Activated naive CD4-positive, alpha-beta T cell treated with Interleukin-2 at 50 U/mL for 16 hours (primary cell): Measurements from ENCODE around the gene KIAA1328.
"Not testable (repeated sequence)": the region's sequence is repeated elsewhere in the genome, so short reads cannot be mapped to it uniquely, and the experiment has no call there.

Experiments
- DNase-seq: peaks from one replicate; pipeline ENCODE4 v3.0.0-alpha.2; 2020

Gene KIAA1328

GRCh38 chr18:36889321-36889720, 60.4 kb downstream of the KIAA1328 start:
- no peak for DNase-seq

DNA sequence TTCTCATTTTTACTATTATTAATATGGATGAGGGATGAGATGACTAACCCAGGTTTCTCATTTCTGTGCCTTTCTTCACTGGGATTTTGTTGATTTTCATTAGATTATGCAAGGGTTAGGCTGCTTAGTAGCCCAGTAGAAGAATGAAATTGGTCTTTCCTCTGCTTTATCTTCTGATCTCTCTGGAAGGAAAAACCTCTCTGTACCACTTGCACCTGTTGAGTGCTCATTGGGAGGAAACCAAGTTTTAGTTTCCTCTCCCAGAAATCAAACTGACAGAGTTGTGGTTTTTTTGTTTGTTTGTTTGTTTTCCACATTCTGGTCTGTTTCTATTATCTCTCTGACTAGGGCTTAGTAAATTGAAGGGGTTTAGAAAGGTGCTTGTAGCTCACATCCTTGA, 60.8 kb downstream of the KIAA1328 start:
- no peak for DNase-seq

DNA sequence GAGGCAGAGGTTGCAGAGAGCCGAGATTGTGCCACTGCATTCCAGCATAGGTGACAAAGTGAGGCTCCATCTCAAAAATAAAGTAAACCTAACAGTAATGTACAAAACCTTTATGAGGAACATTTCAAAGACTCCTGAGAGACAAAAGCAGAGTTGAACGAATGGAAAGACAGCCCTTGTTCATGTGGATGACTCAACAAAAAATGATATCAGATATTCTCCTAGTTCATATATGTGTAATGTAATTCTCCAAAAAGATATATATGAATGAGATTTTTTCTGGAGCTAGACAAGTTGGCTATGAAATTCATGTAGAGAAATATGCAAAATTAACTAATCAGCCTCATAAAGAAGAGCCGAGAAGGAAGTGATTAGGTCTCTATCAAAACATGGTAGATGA, 61.7 kb downstream of the KIAA1328 start:
- no peak for DNase-seq

DNA sequence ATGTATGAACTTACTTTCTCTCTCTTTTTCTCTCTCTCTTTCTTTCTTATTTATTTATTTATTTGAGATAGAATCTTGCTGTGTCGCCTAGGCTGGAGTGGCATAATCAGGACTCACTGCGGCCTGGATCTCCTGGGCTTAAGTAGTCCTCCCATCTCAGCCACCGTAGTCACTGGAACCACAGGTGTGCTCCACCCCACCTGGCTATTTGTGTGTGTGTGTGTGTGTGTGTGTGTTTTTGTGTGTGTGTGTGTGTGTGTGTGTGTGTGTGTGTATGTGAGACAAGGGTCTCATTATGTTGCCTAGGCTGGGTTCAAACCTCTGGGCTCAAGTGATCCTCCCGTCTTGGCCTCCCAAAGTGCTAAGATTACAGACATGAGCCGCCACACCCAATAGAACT, 64.3 kb downstream of the KIAA1328 start:
- no peak for DNase-seq

- no peak for DNase-seq
Observed at GRCh38 chr18:36895606-36896005, 66.7 kb downstream of the KIAA1328 start.

DNA sequence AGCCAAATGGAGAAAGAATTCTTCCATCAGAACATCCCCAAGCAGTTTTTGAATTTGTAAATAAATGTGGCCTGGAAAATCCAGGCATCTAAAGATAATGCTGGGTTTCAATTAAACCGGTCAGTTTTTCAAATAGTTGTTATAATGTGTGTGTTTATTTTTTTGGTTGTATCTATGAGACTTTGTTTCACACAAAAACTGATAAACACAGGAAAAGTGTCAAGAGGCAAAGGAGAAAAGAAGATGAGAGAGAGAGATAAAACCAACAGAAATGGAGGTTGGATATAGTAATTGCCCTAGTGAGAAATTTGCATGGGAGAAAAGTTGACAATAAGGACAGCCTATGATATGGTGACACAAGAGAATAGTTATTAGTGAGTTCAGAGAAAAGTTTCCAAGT, 68.3 kb downstream of the KIAA1328 start:
- no peak for DNase-seq

GRCh38 chr18:36899289-36899688, 70.4 kb downstream of the KIAA1328 start:
- DNase-seq = no peak

- no peak for DNase-seq
Observed at GRCh38 chr18:36900466-36900865, 71.5 kb downstream of the KIAA1328 start.

DNA sequence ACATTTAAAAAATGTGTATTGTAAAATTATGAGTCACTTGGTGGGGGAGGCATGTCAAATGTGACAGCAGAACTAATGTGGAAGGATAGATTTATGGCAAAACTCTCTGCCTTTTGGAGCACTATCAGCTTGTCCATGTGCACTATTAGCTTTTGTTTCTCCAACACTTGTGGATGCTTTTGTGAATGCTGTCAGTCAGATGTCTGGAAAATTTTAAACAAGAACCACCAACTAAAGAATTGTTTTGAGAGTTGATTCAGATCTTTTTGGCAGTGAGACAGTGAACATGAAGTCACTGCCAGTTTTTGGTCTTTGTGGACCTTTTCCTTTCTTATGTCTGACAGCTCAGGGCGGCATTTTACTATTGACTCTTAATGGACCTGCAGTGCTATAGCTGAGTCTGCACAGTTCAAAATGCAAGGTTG, 72.4 kb downstream of the KIAA1328 start:
- DNase-seq = no peak

DNA sequence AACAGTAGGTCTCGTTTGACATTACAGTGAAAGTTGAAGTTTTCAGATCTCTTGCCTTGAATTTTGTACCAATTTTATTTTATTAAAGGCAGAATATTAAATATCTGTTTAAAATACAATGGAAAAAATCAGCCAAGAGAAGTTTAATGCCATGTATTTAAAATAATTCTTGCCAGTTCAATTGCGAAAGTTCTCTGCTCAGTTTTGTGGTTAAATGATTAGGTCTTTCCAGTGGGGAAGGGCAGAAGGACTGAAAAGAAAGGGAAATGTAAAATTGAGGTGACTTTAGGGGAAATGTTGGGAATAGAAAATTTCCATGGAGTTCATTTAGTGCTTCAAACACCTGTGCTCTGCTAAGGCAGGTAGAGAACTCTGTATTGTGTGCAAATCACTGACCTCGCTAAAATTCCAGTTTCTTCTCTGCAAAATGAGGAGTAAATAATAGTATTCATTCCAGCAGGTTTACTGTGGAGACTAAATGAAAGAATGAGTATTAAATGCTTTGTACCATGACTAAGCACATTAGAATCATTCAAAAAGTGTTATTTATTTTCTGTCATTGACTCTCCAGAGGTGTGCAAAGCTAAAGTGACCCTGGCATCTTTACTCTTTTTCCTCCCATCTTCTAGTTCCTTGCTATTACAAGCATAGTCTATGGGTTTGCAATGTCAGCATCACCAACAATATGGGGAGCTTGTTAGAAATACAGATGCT, 74.4 kb downstream of the KIAA1328 start:
- no peak for DNase-seq

- DNase-seq = no peak
Observed at GRCh38 chr18:36905571-36905970, 76.6 kb downstream of the KIAA1328 start.

DNA sequence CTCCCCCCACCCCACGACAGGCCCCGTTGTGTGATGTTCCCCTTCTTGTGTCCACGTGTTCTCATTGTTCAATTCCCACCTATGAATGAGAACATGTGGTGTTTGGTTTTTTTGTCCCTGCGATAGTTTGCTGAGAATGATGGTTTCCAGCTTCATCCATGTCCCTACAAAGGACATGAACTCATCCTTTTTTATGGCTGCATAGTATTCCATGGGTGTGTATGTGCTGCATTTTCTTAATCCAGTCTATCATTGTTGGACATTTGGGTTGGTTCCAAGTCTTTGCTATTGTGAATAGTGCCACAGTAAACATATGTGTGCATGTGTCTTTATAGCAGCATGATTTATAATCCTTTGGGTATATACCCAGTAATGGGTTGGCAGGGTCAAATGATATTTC, 80.4 kb downstream of the KIAA1328 start:
- not testable (repeated sequence) for DNase-seq

GRCh38 chr18:36912887-36913286, 84.0 kb downstream of the KIAA1328 start:
- DNase-seq = no peak

DNA sequence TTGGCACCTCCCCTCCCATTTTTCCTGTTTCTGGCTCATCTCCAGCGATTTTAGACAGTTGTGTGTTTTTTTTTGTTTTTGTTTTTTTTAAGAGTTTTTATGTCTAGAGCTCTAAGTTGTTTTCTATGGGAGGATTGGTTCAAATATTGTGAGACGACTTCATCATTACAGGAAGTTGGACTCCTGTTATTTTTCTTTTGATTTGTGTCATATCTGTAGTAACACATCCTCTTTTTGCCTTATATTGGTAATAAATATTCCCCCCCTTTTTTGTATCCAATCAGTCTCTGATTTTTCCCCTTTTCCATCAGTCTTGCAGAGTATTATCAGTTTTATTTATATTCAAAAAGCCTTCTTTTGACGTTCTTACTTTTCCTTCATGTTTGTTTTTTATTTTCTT, 89.0 kb downstream of the KIAA1328 start:
- DNase-seq = no peak

DNA sequence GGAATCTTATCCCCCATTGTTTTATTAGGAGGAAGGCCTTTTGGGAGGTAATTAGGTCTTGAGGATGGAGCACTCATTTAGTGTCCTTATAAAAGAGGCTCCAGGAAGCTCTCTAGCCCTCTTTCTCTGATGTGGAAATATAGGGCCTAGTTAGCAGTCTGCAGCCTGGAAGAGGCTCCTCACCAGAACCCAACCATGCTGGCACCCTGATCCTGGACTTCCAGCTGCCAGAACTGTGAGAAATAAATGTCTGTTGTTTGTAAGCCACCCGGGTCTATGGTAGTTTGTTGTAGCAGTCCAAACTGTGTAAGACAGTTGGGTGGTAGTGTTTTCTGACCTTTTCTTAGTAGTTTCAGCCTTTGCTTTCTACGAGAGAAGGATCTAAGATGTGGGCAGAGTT, 100.7 kb downstream of the KIAA1328 start:
- no peak for DNase-seq

DNA sequence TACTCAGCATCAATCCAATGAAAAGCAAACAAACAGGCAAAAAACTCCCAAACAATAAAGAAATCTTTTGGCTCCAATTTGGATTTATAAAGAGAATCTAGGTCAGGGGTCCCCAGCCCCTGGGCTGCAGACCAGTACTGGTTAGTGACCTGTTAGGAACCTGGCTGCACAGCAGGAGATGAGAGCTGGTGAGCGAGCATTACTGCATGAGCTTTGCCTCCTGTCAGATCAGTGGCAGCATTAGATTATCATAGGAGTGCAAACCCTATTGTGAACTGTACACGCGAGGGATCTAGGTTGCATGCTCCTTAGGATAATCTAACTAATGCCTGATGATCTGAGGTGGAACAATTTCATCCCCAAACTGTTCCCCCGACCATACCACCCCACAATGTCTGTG, 102.2 kb downstream of the KIAA1328 start:
- DNase-seq = no peak

GRCh38 chr18:36933552-36933951, 104.6 kb downstream of the KIAA1328 start:
- DNase-seq = no peak

- no peak for DNase-seq
Observed at GRCh38 chr18:36934884-36935283, 106.0 kb downstream of the KIAA1328 start.

DNA sequence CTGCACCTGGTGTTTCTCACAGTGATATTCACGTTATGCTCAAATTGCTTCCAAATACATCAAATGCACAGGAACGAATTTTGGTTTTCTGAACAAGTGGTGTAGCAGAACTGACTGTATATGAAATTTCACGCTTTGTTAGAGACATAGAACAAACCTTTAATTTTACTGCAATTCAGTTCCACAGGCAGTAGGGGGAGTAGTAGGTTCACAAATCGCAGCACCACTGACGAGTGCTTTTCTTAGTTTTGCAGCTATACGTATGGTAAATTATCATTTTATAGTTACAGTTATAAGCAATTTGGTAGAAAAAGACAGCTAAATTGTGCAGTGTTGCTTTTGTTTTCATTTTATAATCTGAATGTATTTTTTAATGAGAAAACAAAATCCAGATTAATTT, 113.3 kb downstream of the KIAA1328 start:
- no peak for DNase-seq

GRCh38 chr18:36947820-36948348, 119.0 kb downstream of the KIAA1328 start:
- DNase-seq = no peak

- no peak for DNase-seq
Observed at GRCh38 chr18:36950282-36950681, 121.4 kb downstream of the KIAA1328 start.

GRCh38 chr18:36950960-36951359, 122.0 kb downstream of the KIAA1328 start:
- DNase-seq = no peak

- DNase-seq = no peak
Observed at GRCh38 chr18:36953047-36953446, 124.1 kb downstream of the KIAA1328 start.

- no peak for DNase-seq
Observed at GRCh38 chr18:36960038-36960437, 131.1 kb downstream of the KIAA1328 start.

DNA sequence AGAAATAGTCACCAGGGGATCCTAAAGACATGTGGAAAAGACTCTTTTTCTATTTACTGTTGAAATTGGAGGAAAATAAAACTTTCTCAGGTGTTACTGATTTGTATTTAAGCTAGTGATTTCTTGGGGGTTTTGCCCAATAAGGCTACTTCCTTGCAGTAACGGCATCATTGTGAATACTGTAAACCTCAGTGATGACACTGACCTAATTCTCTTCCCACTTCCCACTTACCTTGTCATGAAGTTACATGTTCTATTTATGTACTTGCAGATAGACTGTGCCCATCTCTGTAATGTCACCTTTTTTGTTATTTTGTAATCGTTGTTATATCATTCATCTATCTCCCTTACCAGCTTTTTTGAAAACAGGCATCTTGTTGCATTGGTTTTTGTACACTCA, 134.5 kb downstream of the KIAA1328 start:
- DNase-seq = no peak
